ENCODE measurements around the gene GDPD1. TPM values are rescaled to one million over a fixed set of nuclear protein-coding genes. Genes with fewer than 3 reads are reported as not detected.

The GDPD1 gene
- total RNA-seq, 1 donor, result 2.6 TPM

DNA sequence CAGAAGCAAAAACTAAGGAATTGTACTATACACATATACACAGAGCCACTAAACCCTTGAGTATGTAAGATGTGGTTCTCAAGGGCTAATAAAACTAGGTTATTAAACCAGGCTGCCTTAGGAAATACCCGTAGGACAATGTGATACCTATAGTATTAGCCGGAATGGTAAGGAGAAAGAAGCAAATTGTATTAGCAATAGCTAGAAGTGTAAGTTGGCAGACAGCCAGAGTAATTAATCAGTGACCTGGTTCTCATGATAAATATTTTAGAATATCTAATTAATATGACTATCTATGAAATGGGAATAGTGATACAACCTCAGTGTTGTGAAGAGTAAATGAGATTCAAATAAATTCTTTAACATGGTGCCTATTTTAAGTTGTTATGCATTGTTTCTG is 18.6 kb downstream of the GDPD1 start:
- TF ChIP-seq, protein P1, sequence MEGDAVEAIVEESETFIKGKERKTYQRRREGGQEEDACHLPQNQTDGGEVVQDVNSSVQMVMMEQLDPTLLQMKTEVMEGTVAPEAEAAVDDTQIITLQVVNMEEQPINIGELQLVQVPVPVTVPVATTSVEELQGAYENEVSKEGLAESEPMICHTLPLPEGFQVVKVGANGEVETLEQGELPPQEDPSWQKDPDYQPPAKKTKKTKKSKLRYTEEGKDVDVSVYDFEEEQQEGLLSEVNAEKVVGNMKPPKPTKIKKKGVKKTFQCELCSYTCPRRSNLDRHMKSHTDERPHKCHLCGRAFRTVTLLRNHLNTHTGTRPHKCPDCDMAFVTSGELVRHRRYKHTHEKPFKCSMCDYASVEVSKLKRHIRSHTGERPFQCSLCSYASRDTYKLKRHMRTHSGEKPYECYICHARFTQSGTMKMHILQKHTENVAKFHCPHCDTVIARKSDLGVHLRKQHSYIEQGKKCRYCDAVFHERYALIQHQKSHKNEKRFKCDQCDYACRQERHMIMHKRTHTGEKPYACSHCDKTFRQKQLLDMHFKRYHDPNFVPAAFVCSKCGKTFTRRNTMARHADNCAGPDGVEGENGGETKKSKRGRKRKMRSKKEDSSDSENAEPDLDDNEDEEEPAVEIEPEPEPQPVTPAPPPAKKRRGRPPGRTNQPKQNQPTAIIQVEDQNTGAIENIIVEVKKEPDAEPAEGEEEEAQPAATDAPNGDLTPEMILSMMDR (IDR thresholded peaks at IDR 0.05; ENCODE audit: insufficient read depth, low read depth, low read length), result no peak
- no peak for DNase-seq (ENCODE audit: low read depth)
- H3K4me3 ChIP-seq (ENCODE audit: low read depth, low read length), result no peak overlapping the region

DNA sequence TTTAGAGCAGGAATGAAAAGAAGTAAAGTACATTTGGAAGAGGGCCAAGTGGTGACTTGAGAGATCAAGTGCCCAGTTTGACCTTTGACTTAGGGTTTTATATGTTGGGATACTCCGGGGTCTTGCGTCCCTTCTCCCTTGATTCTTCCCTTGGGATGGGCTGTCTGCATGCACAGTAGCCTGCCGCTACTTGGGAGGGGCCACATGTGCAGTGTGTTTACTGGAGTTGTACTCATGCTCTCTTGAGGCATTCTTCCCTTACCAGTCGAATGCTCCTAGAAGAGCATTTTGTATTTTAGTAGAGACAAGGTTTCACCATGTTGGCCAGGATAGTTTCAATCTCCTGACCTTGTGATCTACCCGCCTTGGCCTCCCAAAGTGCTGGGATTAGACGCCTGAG is 23.8 kb downstream of the GDPD1 start:
- TF ChIP-seq, protein P1 (IDR thresholded peaks at IDR 0.05; ENCODE audit: insufficient read depth, low read depth, low read length), result no peak
- no peak overlapping the region for H3K4me3 ChIP-seq (ENCODE audit: low read depth, low read length)
- DNase-seq (ENCODE audit: low read depth), result no peak

DNA sequence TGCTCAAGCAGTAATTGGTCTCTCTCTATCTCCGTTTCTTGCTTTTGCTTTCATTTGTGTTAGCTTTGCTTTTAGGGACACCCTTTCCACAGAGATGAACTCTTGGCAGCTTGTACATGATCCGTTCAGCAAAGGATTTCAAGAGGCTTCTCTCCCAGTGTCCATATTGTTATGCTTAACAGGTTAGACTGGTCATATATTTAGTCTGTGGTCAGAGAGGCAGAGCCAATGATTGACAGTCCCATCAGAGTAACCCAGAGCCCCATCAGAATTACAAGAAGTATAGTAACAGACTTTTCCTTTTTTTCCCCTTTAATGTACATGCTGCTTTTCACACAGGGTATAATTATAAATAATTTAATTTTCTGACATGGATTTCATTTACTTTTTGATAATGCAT is 34.4 kb downstream of the GDPD1 start:
- no peak overlapping the region for H3K4me3 ChIP-seq (ENCODE audit: low read depth, low read length)
- DNase-seq (ENCODE audit: low read depth), result no peak
- TF ChIP-seq, protein P1 (IDR thresholded peaks at IDR 0.05; ENCODE audit: insufficient read depth, low read depth, low read length), result no peak

DNA sequence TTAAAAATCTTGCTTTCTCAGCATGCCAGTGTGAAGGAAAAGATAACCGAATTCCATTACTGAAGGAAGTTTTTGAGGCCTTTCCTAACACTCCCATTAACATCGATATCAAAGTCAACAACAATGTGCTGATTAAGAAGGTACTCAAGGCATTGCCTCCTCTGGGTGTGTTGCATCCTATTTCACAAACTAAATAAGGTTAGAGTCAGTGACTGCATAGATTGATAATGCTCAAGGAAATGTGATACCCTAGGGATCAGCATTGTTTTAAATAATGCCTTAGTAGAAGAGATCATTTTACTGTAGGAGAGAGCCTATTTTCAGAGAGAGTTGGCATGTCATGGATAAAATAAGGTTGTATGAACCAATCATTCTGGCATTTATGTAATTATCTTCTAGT is 36.8 kb downstream of the GDPD1 start:
- H3K4me3 ChIP-seq (ENCODE audit: low read depth, low read length), result no peak overlapping the region
- TF ChIP-seq, protein P1 (IDR thresholded peaks at IDR 0.05; ENCODE audit: insufficient read depth, low read depth, low read length), result no peak
- no peak for DNase-seq (ENCODE audit: low read depth)

DNA sequence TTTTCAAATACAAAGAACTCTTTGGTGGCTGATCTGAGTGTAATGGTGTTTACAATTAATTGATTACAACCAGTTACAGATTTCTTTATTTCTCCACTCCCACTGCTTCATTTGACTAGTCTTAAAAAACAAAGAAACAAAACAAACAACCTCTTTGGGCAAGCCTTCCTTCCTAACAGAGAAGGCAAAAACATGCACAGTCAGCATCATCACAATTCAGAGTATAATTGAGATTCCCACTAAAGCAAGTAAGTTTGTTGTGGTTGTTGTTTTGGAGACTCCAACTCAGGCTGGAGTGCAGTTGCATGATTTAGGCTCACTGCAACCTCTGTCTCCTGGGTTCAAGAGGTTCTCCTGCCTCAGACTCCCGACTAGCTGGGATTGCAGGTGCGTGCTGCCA is 40.4 kb downstream of the GDPD1 start:
- TF ChIP-seq, protein P1 (IDR thresholded peaks at IDR 0.05; ENCODE audit: insufficient read depth, low read depth, low read length), result no peak
- no peak overlapping the region for H3K4me3 ChIP-seq (ENCODE audit: low read depth, low read length)

DNA sequence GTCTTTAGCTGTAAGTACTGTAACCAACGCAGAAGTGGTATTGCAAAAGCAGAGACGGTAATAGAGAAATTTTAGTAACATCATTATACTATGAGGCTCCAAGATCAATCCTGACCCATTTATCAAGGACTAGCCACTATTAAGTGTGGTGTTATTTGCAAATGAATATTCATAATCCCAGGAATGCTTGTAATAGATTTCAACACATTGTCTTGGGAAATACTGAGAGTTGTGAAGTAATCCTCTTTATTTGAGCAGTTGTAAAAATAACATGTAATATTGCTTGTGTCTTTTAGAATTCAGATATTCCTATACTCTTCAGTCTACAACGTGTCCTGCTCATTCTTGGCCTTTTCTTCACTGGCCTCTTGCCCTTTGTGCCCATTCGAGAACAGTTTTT is 46.4 kb downstream of the GDPD1 start:
- TF ChIP-seq, protein P1 (IDR thresholded peaks at IDR 0.05; ENCODE audit: insufficient read depth, low read depth, low read length), result no peak
- H3K4me3 ChIP-seq (ENCODE audit: low read depth, low read length), result no peak overlapping the region
- peak; percentile 46 for DNase-seq (ENCODE audit: low read depth)

More for the DNA sequence above, 40.4 kb downstream of the GDPD1 start:
- no peak for DNase-seq (ENCODE audit: low read depth)

DNA sequence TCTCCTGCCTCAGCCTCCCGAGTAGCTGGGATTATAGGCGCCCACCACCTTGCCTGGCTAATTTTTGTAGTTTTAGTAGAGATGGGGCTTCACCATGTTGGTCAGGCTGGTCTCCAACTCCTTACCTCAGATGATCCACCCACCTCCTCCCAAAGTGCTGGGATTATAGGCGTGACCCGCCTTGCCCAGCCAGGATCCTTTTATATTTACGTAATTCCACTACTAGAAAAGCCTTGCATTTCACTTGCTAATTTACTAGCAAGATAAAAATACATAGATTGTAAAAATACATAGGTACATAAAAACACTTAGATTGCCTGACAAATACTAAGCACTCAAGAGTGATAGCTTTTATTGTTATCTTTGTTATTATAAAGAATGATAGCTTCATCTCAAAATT is 47.5 kb downstream of the GDPD1 start:
- TF ChIP-seq, protein P1 (IDR thresholded peaks at IDR 0.05; ENCODE audit: insufficient read depth, low read depth, low read length), result no peak
- DNase-seq (ENCODE audit: low read depth), result no peak
- no peak overlapping the region for H3K4me3 ChIP-seq (ENCODE audit: low read depth, low read length)

All from fibroblast of villous mesenchyme (primary cell).